SK-N-SH (cell line): ENCODE data around the gene SCAPER. TPM values are rescaled to one million over a fixed set of nuclear protein-coding genes. Genes with fewer than 3 reads are reported as not detected.
"Not testable (repeated sequence)": the region's sequence is repeated elsewhere in the genome, so short reads cannot be mapped to it uniquely, and the experiment has no call there.

Experiments
- CTCF ChIA-PET: fragments of 300-600, 350-600 bp; formaldehyde crosslinking; extraction: SDS; loops from one replicate; lab custom pipeline; 2021; lab: Yijun Ruan, JAX
- POLR2A ChIA-PET: fragments of 350-600 bp; sonication (Branson Sonifier 250); formaldehyde crosslinking; extraction: SDS; loops from one replicate; lab custom pipeline; 2020; ENCODE audit warnings: antibody characterized with exemption, inconsistent platforms; lab: Yijun Ruan, JAX
- DNase-seq: peaks from one replicate; pipeline ENCODE4 v3.0.0; 2012
- H2AFZ ChIP-seq: fragments of 200-600 bp; sonication (generic); 2 replicates; pipeline ENCODE4 v1.8.1; 2016; ENCODE audit warnings: antibody characterized with exemption, mild to moderate bottlenecking, low read depth
- H3F3A ChIP-seq: fragments of 200-600 bp; sonication (generic); replicated peaks from 2 replicates; pipeline ENCODE3; 2016; ENCODE audit warnings: antibody characterized with exemption, mild to moderate bottlenecking; ENCODE audit not compliant: insufficient read depth
- H3K27ac ChIP-seq, 2 experiments: fragments of 200-500 bp in 1 of 2; fragments of 200-600 bp in 1 of 2; sonication (Bioruptor generic) in 1 of 2; sonication (generic), shearing (Covaris generic) in 1 of 2; 2 replicates each; pipeline versions ENCODE4 v1.5.1 to v1.6.1; 2014 to 2016; ENCODE audit warnings: low read depth in 2 of 2, inconsistent platforms in 1 of 2, low read length in 1 of 2, mild to moderate bottlenecking in 1 of 2, mixed read lengths in 1 of 2
- H3K27me3 ChIP-seq: fragments of 200-600 bp; sonication (generic), shearing (Covaris generic); 2 replicates; pipeline ENCODE4 v1.6.1; 2016; ENCODE audit warnings: mixed run types; ENCODE audit not compliant: insufficient read depth
- H3K36me3 ChIP-seq, 2 experiments: fragments of 200-500 bp in 1 of 2; fragments of 200-600 bp in 1 of 2; sonication (Bioruptor generic) in 1 of 2; sonication (generic) in 1 of 2; replicated peaks in 1 of 2; 2 replicates each; pipeline versions ENCODE3 to v1.5.1; 2014 to 2016; ENCODE audit warnings: low read length in 1 of 2, mild to moderate bottlenecking in 1 of 2; ENCODE audit not compliant: insufficient read depth in 2 of 2, control insufficient read depth in 1 of 2
- H3K4me1 ChIP-seq, 2 experiments: fragments of 200-500 bp in 1 of 2; fragments of 200-600 bp in 1 of 2; sonication (Bioruptor generic) in 1 of 2; sonication (generic), shearing (Covaris generic) in 1 of 2; 2 replicates each; pipeline versions ENCODE4 v1.5.1 to v1.6.1; 2014 to 2016; ENCODE audit warnings: low read depth in 1 of 2, low read length in 1 of 2, mixed run types in 1 of 2; ENCODE audit not compliant: insufficient read depth in 2 of 2, control insufficient read depth in 1 of 2
- H3K4me2 ChIP-seq: fragments of 200-600 bp; sonication (generic), shearing (Covaris generic); 2 replicates; pipeline ENCODE4 v1.6.1; 2017; ENCODE audit warnings: mixed run types
- H3K4me3 ChIP-seq, 2 experiments: fragments of 200-500 bp in 1 of 2; fragments of 200-600 bp in 1 of 2; sonication (Bioruptor generic) in 1 of 2; sonication (generic), shearing (Covaris generic) in 1 of 2; 2 replicates each; pipeline versions ENCODE4 v1.5.1 to v1.8.1; 2014 to 2016; ENCODE audit warnings: low read depth in 2 of 2, inconsistent platforms in 1 of 2, low read length in 1 of 2, mild to moderate bottlenecking in 1 of 2, mixed read lengths in 1 of 2, moderate library complexity in 1 of 2
- H3K79me2 ChIP-seq: fragments of 200-600 bp; sonication (generic); 2 replicates; pipeline ENCODE4 v1.8.1; 2017; ENCODE audit warnings: mild to moderate bottlenecking; ENCODE audit not compliant: insufficient read depth
- H3K9ac ChIP-seq: fragments of 200-600 bp; sonication (generic); 2 replicates; pipeline ENCODE4 v1.6.1; 2017; ENCODE audit warnings: mixed run types
- H3K9me2 ChIP-seq: fragments of 200-600 bp; sonication (generic); 2 replicates; pipeline ENCODE4 v1.6.1; 2017; ENCODE audit warnings: mixed run types
- H3K9me3 ChIP-seq: fragments of 200-600 bp; sonication (generic); 2 replicates; pipeline ENCODE4 v1.6.1; 2017; ENCODE audit warnings: mixed run types, mild to moderate bottlenecking, moderate library complexity
- H4K20me1 ChIP-seq: fragments of 200-600 bp; sonication (generic); 2 replicates; pipeline ENCODE4 v1.6.1; 2017; ENCODE audit warnings: mild to moderate bottlenecking, mixed run types; ENCODE audit not compliant: insufficient read depth
- CHD2 ChIP-seq: fragments of 150-350 bp; IDR thresholded peaks from 2 replicates; pipeline ENCODE4 v1.6.1; 2018; ENCODE audit warnings: low read length; ENCODE audit not compliant: partially characterized antibody
- EP300 ChIP-seq, 2 experiments: IDR thresholded peaks; 2 replicates each; pipeline versions ENCODE4 v1.4.0 to v1.6.1; 2012; ENCODE audit warnings: borderline replicate concordance in 1 of 2, low read depth in 1 of 2, low read length in 1 of 2
- GABPA ChIP-seq: IDR thresholded peaks from 2 replicates; pipeline ENCODE4 v1.4.0; 2012; ENCODE audit warnings: low read depth, mild to moderate bottlenecking
- MAX ChIP-seq: IDR thresholded peaks from 2 replicates; pipeline ENCODE4 v1.4.0; 2012; ENCODE audit warnings: low read depth
- MEF2A ChIP-seq: IDR thresholded peaks from 2 replicates; pipeline ENCODE4 v1.4.0; 2012; ENCODE audit warnings: low read depth, borderline replicate concordance
- MXI1 ChIP-seq: IDR thresholded peaks from 2 replicates; pipeline ENCODE4 v1.6.1; 2012; ENCODE audit warnings: mild to moderate bottlenecking, low read depth, low read length, improper control_type of control experiment
- NFIC ChIP-seq: IDR thresholded peaks from 2 replicates; pipeline ENCODE4 v1.4.0; 2012; ENCODE audit warnings: borderline replicate concordance
- NRF1 ChIP-seq: IDR thresholded peaks from 2 replicates; pipeline ENCODE4 v1.6.1; 2012; ENCODE audit warnings: low read depth, mild to moderate bottlenecking, low read length
- POLR2AphosphoS5 ChIP-seq: IDR thresholded peaks from 2 replicates; pipeline ENCODE4 v1.6.1; 2012; ENCODE audit warnings: low read depth, low read length
- RAD21 ChIP-seq: IDR thresholded peaks from 2 replicates; pipeline ENCODE4 v1.6.1; 2012; ENCODE audit warnings: mild to moderate bottlenecking, low read length
- RCOR1 ChIP-seq: fragments of 150-350 bp; IDR thresholded peaks from 2 replicates; pipeline ENCODE4 v1.6.1; 2017; ENCODE audit warnings: antibody characterized with exemption, low read length
- REST ChIP-seq: IDR thresholded peaks from 2 replicates; pipeline ENCODE4 v1.6.1; 2012; ENCODE audit warnings: mild to moderate bottlenecking, low read depth, low read length, moderate library complexity
- TCF12 ChIP-seq: IDR thresholded peaks from 2 replicates; pipeline ENCODE4 v1.4.0; 2012
- WGBS: methylation state at CpG from one replicate; pipeline ENCODE4 v1.1.6; 2017; ENCODE audit warnings: low lambda C conversion rate; 5-methylcytosine and 5-hydroxymethylcytosine counted together
- polyA plus RNA-seq, 3 experiments: library from polyadenylated mRNA; depleted of rRNA; stranded (reverse); fragments of >200 nt; gene quantifications; 2 replicates each; pipeline ENCODE4 v1.2.3, GENCODE V29; 2012
- TF ChIP-seq, protein P1 (sequence below): fragments of 150-350 bp; IDR thresholded peaks from 2 replicates; pipeline ENCODE4 v1.6.1; 2017; ENCODE audit warnings: antibody characterized with exemption, low read length, low read depth, borderline replicate concordance
- TF ChIP-seq, protein P2 (sequence below): fragments of 150-350 bp; IDR thresholded peaks from 2 replicates; pipeline ENCODE4 v1.6.1; 2016; ENCODE audit warnings: mild to moderate bottlenecking, low read depth, low read length

Gene SCAPER
- polyA plus RNA-seq, 1 of the 3 experiments (the other 2 are of a cell fraction): 1.8 TPM

DNA sequence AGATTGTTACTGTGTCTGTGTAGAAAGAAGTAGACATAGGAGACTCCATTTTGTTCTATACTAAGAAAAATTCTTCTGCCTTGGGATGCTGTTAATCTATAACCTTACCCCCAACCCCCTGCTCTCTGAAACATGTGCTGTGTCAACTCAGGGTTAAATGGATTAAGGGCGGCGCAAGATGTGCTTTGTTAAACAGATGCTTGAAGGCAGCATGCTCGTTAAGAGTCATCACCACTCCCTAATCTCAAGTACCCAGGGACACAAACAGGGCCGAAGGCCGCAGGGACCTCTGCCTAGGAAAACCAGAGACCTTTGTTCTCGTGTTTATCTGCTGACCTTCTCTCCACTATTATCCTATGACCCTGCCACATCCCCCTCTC lies 5.2 kb downstream of the SCAPER start:
- Histone ChIP-seq H3K79me2 (peaks cover 31% of the 10 kb centered on the region; the same call in 1 of the 2 replicates), H3K4me1 (peaks cover 7 to 15% of the 10 kb centered on the region in 2 experiments; a peak in 3 of 4 replicates), H3F3A (peaks cover 22% of the 10 kb centered on the region)
- POLR2A ChIA-PET, H3K4me2 ChIP-seq, H3K4me3 ChIP-seq, H3K9me2 ChIP-seq, H3K9ac ChIP-seq, H2AFZ ChIP-seq, DNase-seq, H3K36me3 ChIP-seq, H4K20me1 ChIP-seq, CTCF ChIA-PET, H3K9me3 ChIP-seq, H3K27ac ChIP-seq, H3K27me3 ChIP-seq: not testable (repeated sequence)
- WGBS: 94% methylated on average over 2 of the region's 6 CpGs

GRCh38 chr15:76899176-76899930 lies 5.8 kb downstream of the SCAPER start:
- H3K27ac ChIP-seq, H3K9me2 ChIP-seq, POLR2A ChIA-PET, H3K36me3 ChIP-seq, H2AFZ ChIP-seq, H3K27me3 ChIP-seq, H3K9ac ChIP-seq, H3K9me3 ChIP-seq, H3K4me2 ChIP-seq, H3K4me3 ChIP-seq, H4K20me1 ChIP-seq, DNase-seq: not testable (repeated sequence)
- peaks cover 4 to 14% of the 10 kb centered on the region in 2 experiments; a peak in 3 of 4 replicates for H3K4me1 ChIP-seq
- CTCF ChIA-PET: interaction anchor here (1.4 kb wide), 1 partner anchor 32 kb away, joined by 4 read pairs; no protein-coding TSS in a partner anchor
- WGBS: 96% methylated on average over 34 of the region's 39 CpGs
- H3F3A ChIP-seq: peaks cover 19% of the 10 kb centered on the region
- H3K79me2 ChIP-seq: peaks cover 31% of the 10 kb centered on the region; the same call in 1 of the 2 replicates

GRCh38 chr15:76898102-76898501 lies 7.0 kb downstream of the SCAPER start:
- POLR2A ChIA-PET: no interaction called here
- CTCF ChIA-PET: interaction anchor here (1.4 kb wide), 1 partner anchor 31 kb away, joined by 4 read pairs; no protein-coding TSS in a partner anchor
- no peak for TF ChIP-seq RAD21
- no peak for TF ChIP-seq CHD2
- no peak for TF ChIP-seq RCOR1
- TF ChIP-seq NRF1: no peak
- TF ChIP-seq MAX: no peak
- no peak for TF ChIP-seq MXI1
- TF ChIP-seq NFIC: no peak
- no peak for TF ChIP-seq TCF12
- TF ChIP-seq MEF2A: no peak
- TF ChIP-seq REST: no peak
- no peak for TF ChIP-seq EP300 (IDR thresholded peaks at IDR 0.05; ENCODE audit: borderline replicate concordance in 1 of 2, low read depth in 1 of 2, low read length in 1 of 2)
- TF ChIP-seq, protein P1, sequence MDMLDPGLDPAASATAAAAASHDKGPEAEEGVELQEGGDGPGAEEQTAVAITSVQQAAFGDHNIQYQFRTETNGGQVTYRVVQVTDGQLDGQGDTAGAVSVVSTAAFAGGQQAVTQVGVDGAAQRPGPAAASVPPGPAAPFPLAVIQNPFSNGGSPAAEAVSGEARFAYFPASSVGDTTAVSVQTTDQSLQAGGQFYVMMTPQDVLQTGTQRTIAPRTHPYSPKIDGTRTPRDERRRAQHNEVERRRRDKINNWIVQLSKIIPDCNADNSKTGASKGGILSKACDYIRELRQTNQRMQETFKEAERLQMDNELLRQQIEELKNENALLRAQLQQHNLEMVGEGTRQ: no peak
- no peak for TF ChIP-seq POLR2AphosphoS5
- no peak for TF ChIP-seq GABPA
- TF ChIP-seq, protein P2, sequence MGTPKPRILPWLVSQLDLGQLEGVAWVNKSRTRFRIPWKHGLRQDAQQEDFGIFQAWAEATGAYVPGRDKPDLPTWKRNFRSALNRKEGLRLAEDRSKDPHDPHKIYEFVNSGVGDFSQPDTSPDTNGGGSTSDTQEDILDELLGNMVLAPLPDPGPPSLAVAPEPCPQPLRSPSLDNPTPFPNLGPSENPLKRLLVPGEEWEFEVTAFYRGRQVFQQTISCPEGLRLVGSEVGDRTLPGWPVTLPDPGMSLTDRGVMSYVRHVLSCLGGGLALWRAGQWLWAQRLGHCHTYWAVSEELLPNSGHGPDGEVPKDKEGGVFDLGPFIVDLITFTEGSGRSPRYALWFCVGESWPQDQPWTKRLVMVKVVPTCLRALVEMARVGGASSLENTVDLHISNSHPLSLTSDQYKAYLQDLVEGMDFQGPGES: no peak

More at GRCh38 chr15:76898102-76898501, 7.0 kb downstream of the SCAPER start:
- Histone ChIP-seq H3K4me3 (no peak overlapping the region), H4K20me1 (no peaks in the 10 kb centered on the region), H3K4me1 (0 out of 4 replicates have a peak, but pooled peaks cover 0 to 1% of the 10 kb centered on the region in 2 experiments), H3K9me3 (no peaks in the 10 kb centered on the region), H3K9ac (no peak overlapping the region), H3K27ac (no peak overlapping the region), H3K79me2 (peaks cover 41% of the 10 kb centered on the region), H3K9me2 (no peaks in the 10 kb centered on the region), H3K4me2 (no peak overlapping the region), H2AFZ (no peak overlapping the region), H3K27me3 (no peaks in the 10 kb centered on the region), H3F3A (peaks cover 7% of the 10 kb centered on the region), H3K36me3 (no peaks in the 10 kb centered on the region)
- DNase-seq: no peak
- 93% methylated on average over 4 of the region's 4 CpGs for WGBS
